Transverse colon (tissue), 4 donors: Measurements from ENCODE around the gene PDE8A.

ENCODE experiments used
- CTCF ChIP-seq, 5 experiments: fragments of 200-600 bp in 3 of 5; fragments of 450-650 bp in 2 of 5; sonication (generic) in 3 of 5; IDR thresholded peaks; 1 replicate in 2 of 5; 2 replicates in 3 of 5; pipeline ENCODE4 v1.5.1; 2016 to 2017; ENCODE audit warnings: antibody characterized with exemption in 5 of 5, inconsistent platforms in 3 of 5, mild to moderate bottlenecking in 2 of 5, moderate library complexity in 1 of 5
- EP300 ChIP-seq: sonication (generic); formaldehyde crosslinking; IDR thresholded peaks from one replicate; pipeline ENCODE4 v1.6.1; 2017; ENCODE audit warnings: antibody characterized with exemption, low read depth
- POLR2AphosphoS5 ChIP-seq, 3 donors: sonication (generic); formaldehyde crosslinking; IDR thresholded peaks; one replicate each; pipeline ENCODE4 v1.6.1; 2016; ENCODE audit warnings: antibody characterized with exemption in 3 of 3

GRCh38 chr15:84991014-84991712 lies 9.5 kb downstream of the PDE8A start:
- TF ChIP-seq CTCF (IDR thresholded peaks at IDR 0.05) (no peak), POLR2AphosphoS5 (IDR thresholded peaks at IDR 0.05) (no peak), EP300 (no peak)
